Smooth muscle cell (in vitro differentiated cells): Measurements from ENCODE around the gene MRPS31. TPM values are rescaled to one million over a fixed set of nuclear protein-coding genes. Genes with fewer than 3 reads are reported as not detected.
"Not testable (repeated sequence)": the region's sequence is repeated elsewhere in the genome, so short reads cannot be mapped to it uniquely, and the experiment has no call there.

Experiments
- DNase-seq: peaks from one replicate; lab custom pipeline; 2025; ENCODE audit not compliant: unreplicated experiment; lab: John Stamatoyannopoulos, UW
- H2AFZ ChIP-seq: fragments of 200-600 bp; sonication (generic); 2 replicates; pipeline ENCODE4 v1.6.0; 2016; ENCODE audit warnings: antibody characterized with exemption, low read depth, mild to moderate bottlenecking
- H3F3A ChIP-seq: fragments of 200-600 bp; sonication (generic); 2 replicates; pipeline ENCODE4 v1.6.0; 2017; ENCODE audit warnings: antibody characterized with exemption, low read depth
- H3K27ac ChIP-seq: fragments of 200-600 bp; sonication (generic); 2 replicates; pipeline ENCODE4 v1.5.1; 2016; ENCODE audit warnings: low read depth, mild to moderate bottlenecking
- H3K27me3 ChIP-seq: fragments of 200-600 bp; sonication (generic); 2 replicates; pipeline ENCODE4 v1.6.1; 2016; ENCODE audit warnings: low read depth, mild to moderate bottlenecking
- H3K36me3 ChIP-seq: fragments of 200-600 bp; sonication (generic); 2 replicates; pipeline ENCODE4 v1.5.1; 2016; ENCODE audit warnings: low read depth
- H3K4me1 ChIP-seq: fragments of 200-600 bp; sonication (generic); 2 replicates; pipeline ENCODE4 v1.5.1; 2016; ENCODE audit warnings: low read depth
- H3K4me2 ChIP-seq: fragments of 200-600 bp; sonication (generic); 2 replicates; pipeline ENCODE4 v1.6.0; 2016; ENCODE audit warnings: mild to moderate bottlenecking
- H3K4me3 ChIP-seq: fragments of 200-600 bp; sonication (generic); 2 replicates; pipeline ENCODE4 v1.5.1; 2016; ENCODE audit warnings: mild to moderate bottlenecking
- H3K79me2 ChIP-seq: fragments of 200-600 bp; sonication (generic); 2 replicates; pipeline ENCODE4 v1.6.0; 2016; ENCODE audit warnings: low read depth, mild to moderate bottlenecking
- H3K9ac ChIP-seq: fragments of 200-600 bp; sonication (generic); 2 replicates; pipeline ENCODE4 v1.6.0; 2016; ENCODE audit warnings: low read depth
- H3K9me3 ChIP-seq: fragments of 200-600 bp; sonication (generic); replicated peaks from 2 replicates; pipeline ENCODE4 v1.5.1; 2016; ENCODE audit warnings: low read depth
- H4K20me1 ChIP-seq: fragments of 200-600 bp; sonication (generic); 2 replicates; pipeline ENCODE4 v1.6.0; 2016; ENCODE audit warnings: low read depth
- CTCF ChIP-seq: fragments of 200-600 bp; sonication (generic); IDR thresholded peaks from 2 replicates; pipeline ENCODE4 v1.5.1; 2017; ENCODE audit warnings: borderline replicate concordance, mild to moderate bottlenecking, antibody characterized with exemption; ENCODE audit not compliant: insufficient read depth, poor library complexity, severe bottlenecking
- WGBS: methylation state at CpG from one replicate; pipeline ENCODE4 v1.1.7; 2016; ENCODE audit warnings: low lambda C conversion rate; 5-methylcytosine and 5-hydroxymethylcytosine counted together
- polyA plus RNA-seq: library from polyadenylated mRNA; unstranded; fragments of >200 nt; fragmentation: Nextera tagmentation; extraction: Ambion mirVana; gene quantifications from 2 replicates; pipeline ENCODE4 v1.2.1, GENCODE V29; 2016
- total RNA-seq: library from RNA; depleted of rRNA; stranded (reverse); fragments of >200 nt; gene quantifications from 2 replicates; pipeline ENCODE4 v1.2.3, GENCODE V29; 2014

Gene MRPS31
- total and polyA plus RNA-seq, 2 experiments from 2014 or later, result 23.9 to 34.9 TPM

DNA sequence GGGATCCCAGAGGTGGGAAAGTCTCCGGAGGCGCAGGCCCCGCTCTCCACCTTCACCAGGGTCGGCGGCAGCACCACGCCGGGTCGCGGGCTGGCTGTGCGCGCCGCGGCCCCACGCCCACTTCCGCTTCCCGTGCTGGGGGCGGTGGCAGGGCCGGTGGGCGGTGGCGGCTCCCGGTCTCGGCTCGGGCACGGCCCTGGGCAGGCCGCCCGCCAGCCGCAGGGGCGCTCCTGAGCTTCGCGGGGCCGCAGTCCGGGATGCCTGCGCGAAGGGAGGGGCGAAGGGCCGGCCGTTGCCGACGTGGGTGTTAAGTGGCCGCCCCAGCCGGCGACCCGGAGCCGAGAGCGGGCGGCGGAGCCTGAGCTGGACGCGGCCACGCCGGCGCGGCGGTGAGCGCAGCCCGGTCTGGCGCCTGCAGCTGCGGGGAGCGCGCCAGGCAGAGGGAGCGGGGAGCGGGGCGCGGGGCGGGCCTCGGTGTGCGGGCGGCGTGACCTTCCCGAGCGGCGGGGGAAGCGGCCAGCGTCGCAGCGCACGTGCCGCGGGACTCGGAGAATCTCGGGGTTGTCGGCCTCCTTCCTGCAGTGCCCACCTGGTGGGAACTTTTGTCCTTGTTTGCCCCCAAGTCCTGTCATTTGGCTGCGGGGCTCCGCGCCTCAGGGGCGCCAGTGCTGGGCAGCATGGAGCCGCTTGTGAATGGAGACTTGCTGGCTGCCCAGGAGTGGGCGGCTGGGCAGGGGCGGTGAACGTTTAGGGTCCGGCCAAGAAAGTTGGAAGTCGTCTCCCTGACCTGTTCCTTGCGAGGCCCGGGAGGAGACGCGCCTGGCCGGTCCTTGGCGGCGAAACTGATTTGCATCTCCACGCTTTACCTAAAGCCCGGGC lies 18.5 kb upstream of the MRPS31 start, which contains the start of gene SLC25A15:
TSS of gene SLC25A15 (plus strand) at position 337 of the 879 bp plus-strand sequence. CDS start 3,616 bp downstream, outside the sequence.
- peak; percentile 49 for DNase-seq
- Histone ChIP-seq H3K27ac (peak within 1 kb of the TSS; percentile 38), H3K4me3 (peak within 1 kb of the TSS; percentile 89), H3K79me2 (peaks cover 7% of the 10 kb centered on the region), H3K9me3 (no peaks in the 10 kb centered on the region), H3K9ac (peak within 1 kb of the TSS; percentile 66), H3K4me1 (no peaks in the 10 kb centered on the region), H4K20me1 (no peaks in the 10 kb centered on the region), H3K4me2 (peak within 1 kb of the TSS; percentile 95), H3K36me3 (no peaks in the 10 kb centered on the region), H2AFZ (peak within 1 kb of the TSS; percentile 96), H3K27me3 (no peaks in the 10 kb centered on the region), H3F3A (no peaks in the 10 kb centered on the region)
- no peak for TF ChIP-seq CTCF
- under 1% methylated on average over 52 of the region's 101 CpGs for WGBS

- H2AFZ ChIP-seq, result peak overlapping the region; percentile 90
- 69% methylated on average over 18 of the region's 18 CpGs for WGBS
- not testable (repeated sequence) for H3K4me1 ChIP-seq
Observed at GRCh38 chr13:40788540-40789274, 17.7 kb upstream of the MRPS31 start.

DNA sequence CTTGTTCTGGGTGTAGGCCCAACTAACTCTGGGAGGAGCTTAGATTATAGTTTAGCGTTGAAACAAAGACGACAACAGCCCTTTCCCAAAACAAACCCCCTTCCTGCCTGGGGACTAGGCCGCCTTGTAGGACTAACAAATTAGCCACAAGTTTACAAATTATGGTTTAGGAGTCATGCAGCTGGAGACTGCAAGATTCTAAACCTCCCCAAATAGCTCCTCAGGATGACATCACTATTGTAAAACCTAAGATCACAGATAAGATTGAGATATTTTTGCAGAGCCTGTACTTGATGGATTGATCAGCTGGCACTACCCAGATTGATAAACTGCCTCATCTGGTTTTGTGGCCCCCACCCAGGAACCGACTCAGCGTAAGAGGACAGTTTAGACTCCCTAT lies 16.1 kb upstream of the MRPS31 start:
- no peak overlapping the region for H2AFZ ChIP-seq
- H3K79me2 ChIP-seq, result peaks cover 7% of the 10 kb centered on the region
- H4K20me1 ChIP-seq, result no peaks in the 10 kb centered on the region
- DNase-seq, result no peak
- H3K27me3 ChIP-seq, result no peaks in the 10 kb centered on the region
- H3F3A ChIP-seq, result no peaks in the 10 kb centered on the region
- peak overlapping the region; percentile 39 for H3K4me2 ChIP-seq
- no peaks in the 10 kb centered on the region for H3K4me1 ChIP-seq
- no peaks in the 10 kb centered on the region for H3K9me3 ChIP-seq
- no peak for TF ChIP-seq CTCF
- 38% methylated on average over 5 of the region's 5 CpGs for WGBS
- peak overlapping the region; percentile 5 for H3K27ac ChIP-seq
- H3K9ac ChIP-seq, result no peak overlapping the region
- no peaks in the 10 kb centered on the region for H3K36me3 ChIP-seq
- no peak overlapping the region for H3K4me3 ChIP-seq

More at GRCh38 chr13:40788540-40789274, 17.7 kb upstream of the MRPS31 start:
- Histone ChIP-seq H3K4me2 (peak overlapping the region; percentile 95), H3K4me3 (peak overlapping the region; percentile 89), H3K27ac (peak overlapping the region; percentile 38), H3K9ac (peak overlapping the region; percentile 66)
- not testable (repeated sequence) for H3F3A ChIP-seq, H3K9me3 ChIP-seq, H3K27me3 ChIP-seq, H4K20me1 ChIP-seq, H3K79me2 ChIP-seq, DNase-seq, H3K36me3 ChIP-seq

GRCh38 chr13:40786568-40786996 lies 15.6 kb upstream of the MRPS31 start:
- Histone ChIP-seq H3K27me3 (no peaks in the 10 kb centered on the region), H3K36me3 (no peaks in the 10 kb centered on the region), H2AFZ (no peak overlapping the region), H3K4me2 (peak overlapping the region; percentile 39), H4K20me1 (no peaks in the 10 kb centered on the region), H3K27ac (peak overlapping the region; percentile 5), H3K4me3 (no peak overlapping the region), H3K4me1 (no peaks in the 10 kb centered on the region), H3K79me2 (peaks cover 7% of the 10 kb centered on the region), H3K9me3 (no peaks in the 10 kb centered on the region), H3K9ac (no peak overlapping the region), H3F3A (no peaks in the 10 kb centered on the region)
- DNase-seq, result no peak
- WGBS, result 74% methylated on average over 4 of the region's 4 CpGs
- no peak for TF ChIP-seq CTCF
